Measurements from ENCODE around the gene SPOCK2.

SPOCK2 gene

GRCh38 chr10:72069751-72070526, 18.4 kb downstream of the SPOCK2 start:
- no peak for DNase-seq

- no peak for DNase-seq
Observed at GRCh38 chr10:72068901-72069446, 19.4 kb downstream of the SPOCK2 start.

- no peak for DNase-seq
Observed at GRCh38 chr10:72068126-72068765, 20.1 kb downstream of the SPOCK2 start.

- DNase-seq: no peak
Observed at GRCh38 chr10:72067463-72068125, 20.8 kb downstream of the SPOCK2 start.

- DNase-seq: no peak
Observed at GRCh38 chr10:72066318-72067284, 21.8 kb downstream of the SPOCK2 start.

- no peak for DNase-seq
Observed at GRCh38 chr10:72065439-72066025, 22.8 kb downstream of the SPOCK2 start.

- no peak for DNase-seq
Observed at GRCh38 chr10:72063703-72064391, 24.5 kb downstream of the SPOCK2 start.

- no peak for DNase-seq
Observed at GRCh38 chr10:72062832-72063702, 25.3 kb downstream of the SPOCK2 start.

GRCh38 chr10:72062382-72062781, 26.0 kb downstream of the SPOCK2 start:
- peak; percentile 19 for DNase-seq

GRCh38 chr10:72061930-72062329, 26.4 kb downstream of the SPOCK2 start:
- DNase-seq: no peak

- no peak for DNase-seq
Observed at GRCh38 chr10:72061491-72061890, 26.9 kb downstream of the SPOCK2 start.

- no peak for DNase-seq
Observed at GRCh38 chr10:72059843-72060822, 28.2 kb downstream of the SPOCK2 start.

- no peak for DNase-seq
Observed at GRCh38 chr10:72058989-72059842, 29.1 kb downstream of the SPOCK2 start.

GRCh38 chr10:72058347-72058898, 29.9 kb downstream of the SPOCK2 start:
- no peak for DNase-seq

- no peak for DNase-seq
Observed at GRCh38 chr10:72056932-72057751, 31.2 kb downstream of the SPOCK2 start.

- no peak for DNase-seq
Observed at GRCh38 chr10:72056113-72056512, 32.2 kb downstream of the SPOCK2 start.

GRCh38 chr10:72053690-72054089, 34.7 kb downstream of the SPOCK2 start:
- DNase-seq: no peak
